ENCODE measurements around the gene TMEM158.

The TMEM158 gene

DNA sequence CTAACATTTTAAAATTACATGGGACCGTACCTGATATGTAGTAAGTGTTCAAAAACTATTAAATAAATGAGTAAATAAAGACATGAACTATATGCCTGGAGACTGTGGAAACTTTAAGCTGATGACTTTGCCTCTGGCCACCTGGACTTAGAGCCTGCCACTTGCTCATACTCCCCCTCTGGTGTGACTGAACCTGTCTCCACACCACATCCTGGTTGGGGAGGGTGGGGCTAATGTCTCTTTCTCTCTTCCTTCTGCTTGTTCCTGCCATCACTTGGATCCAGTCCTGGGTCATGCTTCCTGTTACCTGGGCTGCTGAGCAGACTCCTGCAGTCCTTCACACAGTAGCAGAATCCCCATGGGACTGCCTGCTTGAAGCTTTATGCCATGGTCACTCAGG lies 8.2 kb upstream of the TMEM158 start:
- TF ChIP-seq POLR2AphosphoS5 (IDR thresholded peaks at IDR 0.05; ENCODE audit: low read depth) = no peak
- no peak for TF ChIP-seq GABPA (IDR thresholded peaks at IDR 0.05; ENCODE audit: low read depth)
- TF ChIP-seq REST (IDR thresholded peaks at IDR 0.05; ENCODE audit: insufficient replicate concordance, low read depth) = no peak
- TF ChIP-seq SPI1 (IDR thresholded peaks at IDR 0.05; ENCODE audit: borderline replicate concordance, low read depth) = no peak
- TF ChIP-seq, protein P1, sequence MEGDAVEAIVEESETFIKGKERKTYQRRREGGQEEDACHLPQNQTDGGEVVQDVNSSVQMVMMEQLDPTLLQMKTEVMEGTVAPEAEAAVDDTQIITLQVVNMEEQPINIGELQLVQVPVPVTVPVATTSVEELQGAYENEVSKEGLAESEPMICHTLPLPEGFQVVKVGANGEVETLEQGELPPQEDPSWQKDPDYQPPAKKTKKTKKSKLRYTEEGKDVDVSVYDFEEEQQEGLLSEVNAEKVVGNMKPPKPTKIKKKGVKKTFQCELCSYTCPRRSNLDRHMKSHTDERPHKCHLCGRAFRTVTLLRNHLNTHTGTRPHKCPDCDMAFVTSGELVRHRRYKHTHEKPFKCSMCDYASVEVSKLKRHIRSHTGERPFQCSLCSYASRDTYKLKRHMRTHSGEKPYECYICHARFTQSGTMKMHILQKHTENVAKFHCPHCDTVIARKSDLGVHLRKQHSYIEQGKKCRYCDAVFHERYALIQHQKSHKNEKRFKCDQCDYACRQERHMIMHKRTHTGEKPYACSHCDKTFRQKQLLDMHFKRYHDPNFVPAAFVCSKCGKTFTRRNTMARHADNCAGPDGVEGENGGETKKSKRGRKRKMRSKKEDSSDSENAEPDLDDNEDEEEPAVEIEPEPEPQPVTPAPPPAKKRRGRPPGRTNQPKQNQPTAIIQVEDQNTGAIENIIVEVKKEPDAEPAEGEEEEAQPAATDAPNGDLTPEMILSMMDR (IDR thresholded peaks at IDR 0.05; ENCODE audit: insufficient read depth, low read length) = no peak
- no peaks in the 10 kb centered on the region for H3K27me3 ChIP-seq (ENCODE audit: insufficient read depth, poor library complexity, severe bottlenecking)
- H3K4me3 ChIP-seq (replicated peaks; ENCODE audit: insufficient read depth, low read length) = no peak overlapping the region
- no peak for DNase-seq (ENCODE audit: low read depth in 1 of 2, low spot score in 1 of 2)
- no peak overlapping the region for H3K27ac ChIP-seq (replicated peaks)

DNA sequence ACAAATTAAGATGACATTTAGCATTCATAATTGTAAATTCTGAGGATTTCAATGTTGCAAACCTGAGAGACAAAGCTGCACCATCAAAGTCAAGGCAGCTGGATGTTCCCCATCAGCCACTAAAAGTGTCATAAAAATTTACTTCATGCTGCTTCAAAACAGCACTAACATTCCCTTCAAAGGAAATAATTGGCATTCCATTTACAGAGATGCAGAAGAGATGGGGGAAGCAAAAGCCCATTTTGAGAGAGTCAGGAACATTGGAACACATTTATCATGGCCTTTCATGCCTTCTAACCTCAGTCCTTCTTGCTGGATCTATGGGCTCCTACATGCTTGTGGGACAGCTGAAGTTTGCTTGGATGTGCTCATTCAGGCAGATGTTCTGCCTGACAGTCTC lies 6.4 kb upstream of the TMEM158 start:
- no peak overlapping the region for H3K27ac ChIP-seq (replicated peaks)
- TF ChIP-seq POLR2AphosphoS5 (IDR thresholded peaks at IDR 0.05; ENCODE audit: low read depth) = no peak
- TF ChIP-seq REST (IDR thresholded peaks at IDR 0.05; ENCODE audit: insufficient replicate concordance, low read depth) = no peak
- TF ChIP-seq SPI1 (IDR thresholded peaks at IDR 0.05; ENCODE audit: borderline replicate concordance, low read depth) = no peak
- TF ChIP-seq, protein P1 (IDR thresholded peaks at IDR 0.05; ENCODE audit: insufficient read depth, low read length) = no peak
- TF ChIP-seq GABPA (IDR thresholded peaks at IDR 0.05; ENCODE audit: low read depth) = no peak
- no peak for DNase-seq (ENCODE audit: low read depth in 1 of 2, low spot score in 1 of 2)

GRCh38 chr3:45227946-45228345 lies 1.9 kb upstream of the TMEM158 start:
- no peak overlapping the region for H3K4me3 ChIP-seq (replicated peaks; ENCODE audit: insufficient read depth, low read length)
- TF ChIP-seq GABPA (IDR thresholded peaks at IDR 0.05; ENCODE audit: low read depth) (no peak), REST (IDR thresholded peaks at IDR 0.05; ENCODE audit: insufficient replicate concordance, low read depth) (no peak), SPI1 (IDR thresholded peaks at IDR 0.05; ENCODE audit: borderline replicate concordance, low read depth) (no peak), POLR2AphosphoS5 (IDR thresholded peaks at IDR 0.05; ENCODE audit: low read depth) (no peak)
- TF ChIP-seq, protein P1 (IDR thresholded peaks at IDR 0.05; ENCODE audit: insufficient read depth, low read length) = no peak
- H3K27ac ChIP-seq (replicated peaks) = no peak overlapping the region
- DNase-seq (ENCODE audit: low read depth in 1 of 2, low spot score in 1 of 2) = no peak
- peaks cover 13% of the 10 kb centered on the region for H3K27me3 ChIP-seq (ENCODE audit: insufficient read depth, poor library complexity, severe bottlenecking)

More for the DNA sequence above, 6.4 kb upstream of the TMEM158 start:
- H3K27me3 ChIP-seq (ENCODE audit: insufficient read depth, poor library complexity, severe bottlenecking) = peaks cover 4% of the 10 kb centered on the region
- no peak overlapping the region for H3K4me3 ChIP-seq (replicated peaks; ENCODE audit: insufficient read depth, low read length)
